ENCODE measurements around the gene APC2.

DNA sequence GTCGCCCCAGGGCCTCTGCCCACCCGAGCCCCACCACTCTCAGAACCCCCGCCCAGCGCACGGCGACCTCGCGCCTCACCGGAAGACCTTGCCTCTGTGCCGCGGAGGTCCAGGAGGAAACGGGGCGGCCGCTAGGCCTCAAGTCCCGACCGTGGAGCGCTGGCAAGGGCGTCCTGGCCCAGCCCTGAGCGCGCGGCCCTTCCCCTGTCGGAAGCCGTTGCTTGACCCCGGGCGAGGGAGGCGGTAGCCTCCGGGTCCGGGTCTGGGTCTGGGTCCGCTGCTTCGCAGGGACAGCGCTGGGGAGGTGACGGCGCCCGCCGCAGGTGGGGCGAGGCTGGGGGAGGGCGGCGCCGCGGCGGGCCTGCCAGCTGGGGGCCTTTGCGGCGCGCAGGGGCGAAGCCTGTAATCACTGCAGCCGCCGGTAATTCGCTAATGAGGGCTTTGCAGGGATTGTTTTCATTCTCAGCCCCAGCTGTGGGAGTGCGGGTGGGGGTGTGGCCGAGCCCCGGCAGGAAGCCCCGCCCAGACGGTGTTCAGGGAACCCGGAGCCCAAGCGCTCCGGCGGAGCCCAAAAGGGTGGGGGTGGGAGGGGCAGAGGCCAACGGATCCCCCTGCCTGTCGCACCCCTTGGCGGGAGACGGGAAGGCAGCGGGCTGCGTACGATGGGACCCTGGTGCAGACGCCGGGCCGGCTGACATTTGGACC lies 20.5 kb downstream of the APC2 start:
- TF ChIP-seq, protein P1, sequence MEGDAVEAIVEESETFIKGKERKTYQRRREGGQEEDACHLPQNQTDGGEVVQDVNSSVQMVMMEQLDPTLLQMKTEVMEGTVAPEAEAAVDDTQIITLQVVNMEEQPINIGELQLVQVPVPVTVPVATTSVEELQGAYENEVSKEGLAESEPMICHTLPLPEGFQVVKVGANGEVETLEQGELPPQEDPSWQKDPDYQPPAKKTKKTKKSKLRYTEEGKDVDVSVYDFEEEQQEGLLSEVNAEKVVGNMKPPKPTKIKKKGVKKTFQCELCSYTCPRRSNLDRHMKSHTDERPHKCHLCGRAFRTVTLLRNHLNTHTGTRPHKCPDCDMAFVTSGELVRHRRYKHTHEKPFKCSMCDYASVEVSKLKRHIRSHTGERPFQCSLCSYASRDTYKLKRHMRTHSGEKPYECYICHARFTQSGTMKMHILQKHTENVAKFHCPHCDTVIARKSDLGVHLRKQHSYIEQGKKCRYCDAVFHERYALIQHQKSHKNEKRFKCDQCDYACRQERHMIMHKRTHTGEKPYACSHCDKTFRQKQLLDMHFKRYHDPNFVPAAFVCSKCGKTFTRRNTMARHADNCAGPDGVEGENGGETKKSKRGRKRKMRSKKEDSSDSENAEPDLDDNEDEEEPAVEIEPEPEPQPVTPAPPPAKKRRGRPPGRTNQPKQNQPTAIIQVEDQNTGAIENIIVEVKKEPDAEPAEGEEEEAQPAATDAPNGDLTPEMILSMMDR (IDR thresholded peaks at IDR 0.05; ENCODE audit: low read depth, low read length, missing input control): no peak
- TF ChIP-seq, protein P2, sequence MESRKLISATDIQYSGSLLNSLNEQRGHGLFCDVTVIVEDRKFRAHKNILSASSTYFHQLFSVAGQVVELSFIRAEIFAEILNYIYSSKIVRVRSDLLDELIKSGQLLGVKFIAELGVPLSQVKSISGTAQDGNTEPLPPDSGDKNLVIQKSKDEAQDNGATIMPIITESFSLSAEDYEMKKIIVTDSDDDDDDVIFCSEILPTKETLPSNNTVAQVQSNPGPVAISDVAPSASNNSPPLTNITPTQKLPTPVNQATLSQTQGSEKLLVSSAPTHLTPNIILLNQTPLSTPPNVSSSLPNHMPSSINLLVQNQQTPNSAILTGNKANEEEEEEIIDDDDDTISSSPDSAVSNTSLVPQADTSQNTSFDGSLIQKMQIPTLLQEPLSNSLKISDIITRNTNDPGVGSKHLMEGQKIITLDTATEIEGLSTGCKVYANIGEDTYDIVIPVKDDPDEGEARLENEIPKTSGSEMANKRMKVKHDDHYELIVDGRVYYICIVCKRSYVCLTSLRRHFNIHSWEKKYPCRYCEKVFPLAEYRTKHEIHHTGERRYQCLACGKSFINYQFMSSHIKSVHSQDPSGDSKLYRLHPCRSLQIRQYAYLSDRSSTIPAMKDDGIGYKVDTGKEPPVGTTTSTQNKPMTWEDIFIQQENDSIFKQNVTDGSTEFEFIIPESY (IDR thresholded peaks at IDR 0.05): no peak
- TF ChIP-seq HNF4G (IDR thresholded peaks at IDR 0.05) (no peak), RAD21 (IDR thresholded peaks at IDR 0.05) (no peak), TAF1 (conservative IDR thresholded peaks at IDR 0.05) (no peak), YY1 (IDR thresholded peaks at IDR 0.05) (no peak)
- TF ChIP-seq, protein P3, sequence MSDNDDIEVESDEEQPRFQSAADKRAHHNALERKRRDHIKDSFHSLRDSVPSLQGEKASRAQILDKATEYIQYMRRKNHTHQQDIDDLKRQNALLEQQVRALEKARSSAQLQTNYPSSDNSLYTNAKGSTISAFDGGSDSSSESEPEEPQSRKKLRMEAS (IDR thresholded peaks at IDR 0.05): no peak
